Progenitor cell of endocrine pancreas (in vitro differentiated cells): ENCODE results near the gene ZNG1B. TPM values are rescaled to one million over a fixed set of nuclear protein-coding genes. Genes with fewer than 3 reads are reported as not detected.
"Not testable (repeated sequence)": the region's sequence is repeated elsewhere in the genome, so short reads cannot be mapped to it uniquely, and the experiment has no call there.

Experiments used
- DNase-seq: peaks from one replicate; pipeline ENCODE4 v3.0.0; 2021; ENCODE audit warnings: low spot score; ENCODE audit not compliant: unreplicated experiment
- H3K27ac Mint-ChIP-seq: 2 replicates; pipeline ENCODE4 v1.8.0; 2021; ENCODE audit warnings: mild to moderate bottlenecking, moderate library complexity, mixed read lengths
- H3K27me3 Mint-ChIP-seq: 2 replicates; pipeline ENCODE4 v1.8.0; 2021; ENCODE audit warnings: mixed read lengths
- H3K36me3 Mint-ChIP-seq: 2 replicates; pipeline ENCODE4 v1.8.0; 2022; ENCODE audit warnings: mixed read lengths; ENCODE audit not compliant: insufficient read depth
- H3K4me1 Mint-ChIP-seq: 2 replicates; pipeline ENCODE4 v1.8.0; 2021; ENCODE audit warnings: low read depth, mixed read lengths
- H3K4me3 Mint-ChIP-seq: 2 replicates; pipeline ENCODE4 v1.8.0; 2021; ENCODE audit warnings: low read depth, mild to moderate bottlenecking, moderate library complexity, mixed read lengths
- H3K9me3 Mint-ChIP-seq: 2 replicates; pipeline ENCODE4 v1.8.0; 2021; ENCODE audit warnings: low read depth, mixed read lengths
- long read RNA-seq: library from polyadenylated mRNA; unstranded; transcript quantifications from one replicate; pipeline ENCODE4 v2.0.0, GENCODE V29; 2020
- total RNA-seq: library from RNA; stranded (reverse); gene quantifications from 2 replicates; pipeline ENCODE4 v1.2.1, GENCODE V29; 2021
- TF ChIP-seq, protein P1 (sequence below): fragments of 200-600 bp; sonication (generic); IDR thresholded peaks from one replicate; pipeline ENCODE4 v1.5.0; 2021; ENCODE audit warnings: antibody characterized with exemption, mild to moderate bottlenecking; ENCODE audit not compliant: unreplicated experiment

ZNG1B gene
- total RNA-seq = 53.5 and 57.8 TPM in 2 replicates
- long read RNA-seq, transcript CBWD2-203 (14 exons, 1,665 nt) = minor isoform, 12 of 260 reads
- long read RNA-seq, transcript CBWD2-201 (15 exons, 1,812 nt) = major isoform, 184 of 260 reads
- long read RNA-seq, transcript CBWD2-202 (16 exons, 1,740 nt) = minor isoform, 31 of 260 reads
- long read RNA-seq, partial matches to known transcripts = 10 of 260 reads
- long read RNA-seq, other reads (novel, unspliced or antisense) = 22 of 260 reads

GRCh38 chr2:113437508-113438465, at the start of gene ZNG1B:
ZNG1B (plus strand) TSS chr2:113437691; CDS start chr2:113437869, 178 bp downstream.
- not testable (repeated sequence) for H3K4me1 Mint-ChIP-seq, H3K27me3 Mint-ChIP-seq, H3K9me3 Mint-ChIP-seq, H3K36me3 Mint-ChIP-seq
- peak within 1 kb of the TSS; percentile 98 for H3K27ac Mint-ChIP-seq
- DNase-seq = peak; percentile 64
- peak within 1 kb of the TSS; percentile 83 for H3K4me3 Mint-ChIP-seq

DNA sequence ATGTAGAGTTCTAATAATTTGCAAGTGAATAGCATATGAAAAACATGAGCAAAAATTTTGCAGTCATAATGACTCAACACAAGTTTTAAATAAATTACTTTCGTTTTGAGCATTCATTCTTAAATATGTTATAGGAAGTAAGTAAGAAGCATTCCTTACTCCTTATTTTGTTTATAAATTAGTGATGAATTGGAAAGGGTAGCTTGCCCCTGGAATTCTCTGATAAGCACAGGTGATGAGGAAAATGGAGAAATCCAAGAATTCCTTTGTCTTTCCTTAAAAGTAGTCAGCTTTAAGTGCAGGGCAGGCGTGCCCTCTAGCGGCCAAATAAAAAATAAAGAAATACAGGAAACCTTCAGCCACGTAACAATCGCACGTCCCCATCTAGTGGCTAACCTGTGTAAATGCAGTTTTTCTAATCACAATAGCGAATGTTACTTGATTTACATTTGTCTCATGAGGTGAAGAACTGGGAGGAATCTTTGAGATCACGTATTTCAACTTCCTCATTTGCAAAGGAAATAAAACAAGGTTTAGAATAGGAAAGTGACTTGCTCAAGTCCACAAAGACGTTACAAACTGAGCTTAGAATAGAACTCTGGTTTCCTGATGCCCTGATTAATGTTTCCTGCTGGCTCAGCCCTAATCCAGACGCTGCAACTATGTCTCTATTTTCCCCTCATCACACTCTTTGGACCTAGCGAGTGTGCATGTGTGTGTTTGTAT, 47.2 kb upstream of the ZNG1B start:
- Mint-ChIP-seq H3K9me3 (peaks cover 3% of the 10 kb centered on the region), H3K4me3 (no peak overlapping the region), H3K27ac (no peak overlapping the region), H3K4me1 (no peaks in the 10 kb centered on the region), H3K27me3 (peaks cover 5% of the 10 kb centered on the region), H3K36me3 (peaks cover 4% of the 10 kb centered on the region)
- TF ChIP-seq, protein P1, sequence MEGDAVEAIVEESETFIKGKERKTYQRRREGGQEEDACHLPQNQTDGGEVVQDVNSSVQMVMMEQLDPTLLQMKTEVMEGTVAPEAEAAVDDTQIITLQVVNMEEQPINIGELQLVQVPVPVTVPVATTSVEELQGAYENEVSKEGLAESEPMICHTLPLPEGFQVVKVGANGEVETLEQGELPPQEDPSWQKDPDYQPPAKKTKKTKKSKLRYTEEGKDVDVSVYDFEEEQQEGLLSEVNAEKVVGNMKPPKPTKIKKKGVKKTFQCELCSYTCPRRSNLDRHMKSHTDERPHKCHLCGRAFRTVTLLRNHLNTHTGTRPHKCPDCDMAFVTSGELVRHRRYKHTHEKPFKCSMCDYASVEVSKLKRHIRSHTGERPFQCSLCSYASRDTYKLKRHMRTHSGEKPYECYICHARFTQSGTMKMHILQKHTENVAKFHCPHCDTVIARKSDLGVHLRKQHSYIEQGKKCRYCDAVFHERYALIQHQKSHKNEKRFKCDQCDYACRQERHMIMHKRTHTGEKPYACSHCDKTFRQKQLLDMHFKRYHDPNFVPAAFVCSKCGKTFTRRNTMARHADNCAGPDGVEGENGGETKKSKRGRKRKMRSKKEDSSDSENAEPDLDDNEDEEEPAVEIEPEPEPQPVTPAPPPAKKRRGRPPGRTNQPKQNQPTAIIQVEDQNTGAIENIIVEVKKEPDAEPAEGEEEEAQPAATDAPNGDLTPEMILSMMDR = peak; percentile 98
- peak; percentile 58 for DNase-seq

DNA sequence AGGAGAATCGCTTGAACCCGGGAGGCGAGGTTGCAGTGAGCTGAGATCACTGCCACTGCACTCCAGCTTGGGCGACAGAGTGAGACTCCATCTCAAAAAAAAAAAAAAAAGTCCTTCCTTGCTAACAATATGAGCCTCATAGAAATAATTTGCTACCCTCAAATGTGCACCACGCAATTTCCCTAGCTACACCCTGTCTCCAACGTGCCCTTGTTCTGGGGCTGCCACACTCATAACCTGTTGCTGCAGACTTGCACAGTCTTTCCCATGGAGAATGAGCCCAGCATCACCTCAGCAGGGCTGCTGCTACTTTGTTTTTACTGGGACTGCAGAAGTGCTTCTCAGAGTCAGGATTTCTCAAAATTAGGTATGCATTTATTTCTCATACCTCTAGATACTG, 46.4 kb upstream of the ZNG1B start:
- Mint-ChIP-seq H3K27ac (no peak overlapping the region), H3K36me3 (peaks cover 5% of the 10 kb centered on the region), H3K9me3 (peaks cover 3% of the 10 kb centered on the region), H3K4me3 (no peak overlapping the region), H3K27me3 (peaks cover 2% of the 10 kb centered on the region), H3K4me1 (no peaks in the 10 kb centered on the region)
- no peak for DNase-seq
- TF ChIP-seq, protein P1 = no peak

- Mint-ChIP-seq H3K4me1 (peaks cover 5% of the 10 kb centered on the region), H3K27ac (no peak overlapping the region), H3K27me3 (peaks cover 29% of the 10 kb centered on the region), H3K36me3 (no peaks in the 10 kb centered on the region), H3K4me3 (no peak overlapping the region), H3K9me3 (no peaks in the 10 kb centered on the region)
- no peak for DNase-seq
- TF ChIP-seq, protein P1 = no peak
Measured at GRCh38 chr2:113406114-113406513, 31.4 kb upstream of the ZNG1B start.

DNA sequence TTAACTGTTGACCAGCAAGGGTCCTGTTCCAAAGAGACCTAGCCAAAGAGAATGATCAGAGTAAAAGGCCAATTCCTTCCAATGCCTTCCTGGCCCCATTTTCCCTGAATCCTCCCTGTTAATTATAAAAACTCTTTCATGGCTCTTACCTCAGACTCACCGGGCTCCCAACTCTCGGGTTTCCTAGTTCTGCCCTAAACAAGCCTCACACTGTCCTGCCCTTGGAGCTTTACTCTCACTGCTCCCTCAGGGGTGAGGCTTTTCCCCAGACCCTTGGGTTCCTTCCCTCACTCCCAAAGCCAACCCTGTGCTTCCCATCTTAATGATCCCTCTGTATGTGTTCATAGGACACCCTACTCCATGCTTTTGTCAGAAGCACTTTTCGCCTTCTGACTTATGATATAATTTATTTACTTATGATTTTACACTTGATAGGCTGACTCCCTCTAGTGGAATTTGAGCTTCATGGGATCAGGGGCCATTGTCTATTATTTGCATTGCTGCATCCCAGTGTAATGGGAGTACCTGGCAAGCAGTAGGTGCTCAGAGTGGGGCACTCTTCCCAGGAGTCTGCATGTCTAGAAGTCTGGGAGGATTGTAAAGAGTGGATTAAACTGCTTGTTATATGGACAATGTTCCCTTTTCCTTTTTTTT, 29.9 kb upstream of the ZNG1B start:
- Mint-ChIP-seq H3K36me3 (no peaks in the 10 kb centered on the region), H3K27ac (no peak overlapping the region), H3K9me3 (no peaks in the 10 kb centered on the region), H3K27me3 (peaks cover 29% of the 10 kb centered on the region), H3K4me3 (no peak overlapping the region), H3K4me1 (peaks cover 5% of the 10 kb centered on the region)
- TF ChIP-seq, protein P1 = peak; percentile 9
- DNase-seq = no peak

DNA sequence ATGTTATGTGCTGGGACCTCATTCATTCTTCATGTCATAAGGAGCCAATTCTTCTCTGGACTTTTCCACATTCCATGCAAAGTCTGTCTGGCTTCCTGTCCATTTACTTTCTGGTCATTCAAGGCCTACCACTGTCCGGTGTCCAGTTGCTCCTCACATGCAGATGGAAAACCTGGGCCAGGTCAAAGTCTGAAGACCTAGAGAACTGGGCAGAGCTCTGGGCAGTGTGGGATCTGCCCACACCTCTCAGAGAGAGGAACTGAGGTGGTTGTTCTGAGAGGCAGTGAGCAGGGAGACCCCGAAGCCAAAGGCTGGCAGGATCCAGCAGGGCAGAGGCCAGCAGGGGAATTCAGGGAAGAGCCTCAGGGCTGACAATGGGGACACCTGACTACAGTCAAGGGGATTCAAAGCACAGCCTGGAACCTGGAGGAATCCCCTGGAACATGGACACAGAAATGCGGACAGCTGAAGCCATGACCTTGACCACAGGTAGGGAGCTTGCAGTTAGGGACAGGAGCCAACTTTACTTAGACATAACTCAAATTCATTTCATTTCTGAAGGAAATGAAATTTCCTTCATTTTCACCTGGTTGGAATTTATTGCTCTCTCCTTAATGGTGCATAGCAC, 25.7 kb upstream of the ZNG1B start:
- H3K4me3 Mint-ChIP-seq, H3K36me3 Mint-ChIP-seq, H3K27ac Mint-ChIP-seq, H3K4me1 Mint-ChIP-seq, H3K9me3 Mint-ChIP-seq, DNase-seq, H3K27me3 Mint-ChIP-seq: not testable (repeated sequence)

- not testable (repeated sequence) for H3K27ac Mint-ChIP-seq, H3K4me3 Mint-ChIP-seq, H3K36me3 Mint-ChIP-seq, DNase-seq, H3K9me3 Mint-ChIP-seq, H3K27me3 Mint-ChIP-seq, H3K4me1 Mint-ChIP-seq
Measured at GRCh38 chr2:113412774-113413173, 24.7 kb upstream of the ZNG1B start.

DNA sequence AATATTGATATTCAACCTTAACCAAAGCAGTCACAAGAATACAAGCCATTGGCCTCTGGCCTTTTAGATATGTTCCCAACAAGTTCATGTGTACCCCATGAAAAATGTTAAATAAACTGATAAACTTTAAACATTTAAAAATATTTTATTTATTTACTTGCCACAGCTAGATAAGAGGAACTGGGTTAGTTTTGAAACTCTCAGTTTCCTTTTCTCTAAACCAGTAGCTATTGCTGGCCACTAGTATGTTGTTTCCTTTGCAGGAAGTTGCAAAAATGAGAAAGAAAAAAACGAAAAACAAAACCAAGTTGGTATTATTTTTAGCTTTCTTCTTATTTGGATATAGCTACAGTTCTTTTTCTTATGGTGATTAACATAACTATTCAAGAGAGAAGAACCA, 5.7 kb upstream of the ZNG1B start:
- not testable (repeated sequence) for H3K4me1 Mint-ChIP-seq, DNase-seq, H3K36me3 Mint-ChIP-seq, H3K4me3 Mint-ChIP-seq, H3K27ac Mint-ChIP-seq, H3K27me3 Mint-ChIP-seq, H3K9me3 Mint-ChIP-seq
